ENCODE data around the gene SHKBP1.
A peak's percentile ranks its signal among the peaks of the same experiment; 100 is the strongest.
"Not testable (repeated sequence)": the region's sequence is repeated elsewhere in the genome, so short reads cannot be mapped to it uniquely, and the experiment has no call there.

The SHKBP1 gene

GRCh38 chr19:40555978-40556689 lies 20.5 kb upstream of the SHKBP1 start:
- DNase-seq: no peak

- DNase-seq: no peak
Measured at GRCh38 chr19:40556953-40557530, 19.6 kb upstream of the SHKBP1 start.

- DNase-seq: no peak
Measured at GRCh38 chr19:40559394-40559793, 17.3 kb upstream of the SHKBP1 start.

- no peak for DNase-seq
Measured at GRCh38 chr19:40560092-40560507, 16.6 kb upstream of the SHKBP1 start.

GRCh38 chr19:40561947-40562346 lies 14.7 kb upstream of the SHKBP1 start:
- no peak for DNase-seq

- not testable (repeated sequence) for DNase-seq
Measured at GRCh38 chr19:40564535-40564934, 12.1 kb upstream of the SHKBP1 start.

GRCh38 chr19:40565355-40565754 lies 11.3 kb upstream of the SHKBP1 start:
- DNase-seq: no peak

GRCh38 chr19:40565910-40566495 lies 10.7 kb upstream of the SHKBP1 start:
- DNase-seq: no peak

GRCh38 chr19:40567040-40567749 lies 9.5 kb upstream of the SHKBP1 start:
- DNase-seq: no peak

- no peak for DNase-seq
Measured at GRCh38 chr19:40567750-40568494, 8.8 kb upstream of the SHKBP1 start.

- peak; percentile 74 to 77 for DNase-seq
Measured at GRCh38 chr19:40570313-40571004, 6.2 kb upstream of the SHKBP1 start.

GRCh38 chr19:40571005-40571318 lies 5.7 kb upstream of the SHKBP1 start:
- DNase-seq: no peak

- DNase-seq: no peak
Measured at GRCh38 chr19:40571831-40572495, 4.7 kb upstream of the SHKBP1 start.

- no peak for DNase-seq
Measured at GRCh38 chr19:40575326-40575725, 1.3 kb upstream of the SHKBP1 start.

- DNase-seq: no peak
Measured at GRCh38 chr19:40576151-40576584, 505 bp upstream of the SHKBP1 start.

GRCh38 chr19:40578442-40578908 lies 1.8 kb downstream of the SHKBP1 start:
- no peak for DNase-seq

GRCh38 chr19:40580619-40581018 lies 3.9 kb downstream of the SHKBP1 start:
- DNase-seq: no peak

- DNase-seq: no peak
Measured at GRCh38 chr19:40581531-40581930, 4.9 kb downstream of the SHKBP1 start.

GRCh38 chr19:40582467-40582866 lies 5.8 kb downstream of the SHKBP1 start:
- no peak for DNase-seq

GRCh38 chr19:40583283-40583682 lies 6.6 kb downstream of the SHKBP1 start:
- no peak for DNase-seq

GRCh38 chr19:40584007-40584406 lies 7.3 kb downstream of the SHKBP1 start:
- DNase-seq: no peak
